ENCODE results near the gene LGI1. TPM values are rescaled to one million over a fixed set of nuclear protein-coding genes. Genes with fewer than 3 reads are reported as not detected.

LGI1 gene
- total and polyA plus RNA-seq, 2 of the 8 experiments (the other 6 are each of a cell fraction or from before 2014, with no cell fraction given), result 0.15 TPM; not detected in 1

GRCh38 chr10:93812659-93813338 lies 55.1 kb downstream of the LGI1 start (continued):
- TF ChIP-seq SP2 (IDR thresholded peaks at IDR 0.05; ENCODE audit: low read length) (no peak), RFX5 (IDR thresholded peaks at IDR 0.05; ENCODE audit: borderline replicate concordance, low read depth, low read length) (no peak), NRF1 (IDR thresholded peaks at IDR 0.05; ENCODE audit: low read depth, low read length) (no peak), ATF2 (IDR thresholded peaks at IDR 0.05; ENCODE audit: low read length) (no peak), TAF7 (optimal IDR thresholded peaks at IDR 0.05; ENCODE audit: borderline replicate concordance, low read depth, low read length) (no peak)
